Coronary artery (tissue), 2 donors: ENCODE data around the gene RESF1.

Experiments used
- DNase-seq: peaks from one replicate; pipeline ENCODE4 v3.0.0-alpha.2; 2017; ENCODE audit warnings: low spot score
- H3K27ac ChIP-seq, 2 donors: fragments of 200-600 bp; sonication (generic); one replicate each; pipeline ENCODE4 v1.5.1; 2016 to 2019
- H3K4me3 ChIP-seq: fragments of 200-600 bp; sonication (generic); 2 replicates; pipeline ENCODE4 v1.5.1; 2016; ENCODE audit warnings: mild to moderate bottlenecking, moderate library complexity
- TF ChIP-seq, protein P1 (sequence below): fragments of 200-600 bp; sonication (generic); IDR thresholded peaks from one replicate; pipeline ENCODE4 v1.5.1; 2019; ENCODE audit warnings: antibody characterized with exemption

RESF1 gene

DNA sequence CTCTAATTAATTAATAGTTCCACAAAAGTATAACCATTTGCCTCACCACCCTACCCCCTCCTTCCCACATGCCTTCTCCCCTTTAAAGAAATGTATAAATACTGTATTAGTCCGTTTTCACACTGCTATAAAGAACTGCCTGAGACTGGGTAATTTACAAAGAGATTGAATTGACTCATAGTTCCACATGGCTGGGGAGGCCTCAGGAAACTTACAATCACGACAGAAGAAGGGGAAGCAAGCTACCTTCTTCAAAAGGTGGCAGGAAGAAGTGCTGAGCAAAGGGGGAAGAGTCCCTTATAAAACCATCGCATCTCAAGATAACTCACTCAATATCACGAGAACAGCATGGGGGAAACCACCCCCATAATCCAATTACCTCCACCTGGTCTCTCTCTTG is 8.2 kb upstream of the RESF1 start:
- DNase-seq, result no peak
- Histone ChIP-seq H3K4me3 (no peak overlapping the region), H3K27ac (no peak overlapping the region)
- TF ChIP-seq, protein P1, sequence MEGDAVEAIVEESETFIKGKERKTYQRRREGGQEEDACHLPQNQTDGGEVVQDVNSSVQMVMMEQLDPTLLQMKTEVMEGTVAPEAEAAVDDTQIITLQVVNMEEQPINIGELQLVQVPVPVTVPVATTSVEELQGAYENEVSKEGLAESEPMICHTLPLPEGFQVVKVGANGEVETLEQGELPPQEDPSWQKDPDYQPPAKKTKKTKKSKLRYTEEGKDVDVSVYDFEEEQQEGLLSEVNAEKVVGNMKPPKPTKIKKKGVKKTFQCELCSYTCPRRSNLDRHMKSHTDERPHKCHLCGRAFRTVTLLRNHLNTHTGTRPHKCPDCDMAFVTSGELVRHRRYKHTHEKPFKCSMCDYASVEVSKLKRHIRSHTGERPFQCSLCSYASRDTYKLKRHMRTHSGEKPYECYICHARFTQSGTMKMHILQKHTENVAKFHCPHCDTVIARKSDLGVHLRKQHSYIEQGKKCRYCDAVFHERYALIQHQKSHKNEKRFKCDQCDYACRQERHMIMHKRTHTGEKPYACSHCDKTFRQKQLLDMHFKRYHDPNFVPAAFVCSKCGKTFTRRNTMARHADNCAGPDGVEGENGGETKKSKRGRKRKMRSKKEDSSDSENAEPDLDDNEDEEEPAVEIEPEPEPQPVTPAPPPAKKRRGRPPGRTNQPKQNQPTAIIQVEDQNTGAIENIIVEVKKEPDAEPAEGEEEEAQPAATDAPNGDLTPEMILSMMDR, result no peak

DNA sequence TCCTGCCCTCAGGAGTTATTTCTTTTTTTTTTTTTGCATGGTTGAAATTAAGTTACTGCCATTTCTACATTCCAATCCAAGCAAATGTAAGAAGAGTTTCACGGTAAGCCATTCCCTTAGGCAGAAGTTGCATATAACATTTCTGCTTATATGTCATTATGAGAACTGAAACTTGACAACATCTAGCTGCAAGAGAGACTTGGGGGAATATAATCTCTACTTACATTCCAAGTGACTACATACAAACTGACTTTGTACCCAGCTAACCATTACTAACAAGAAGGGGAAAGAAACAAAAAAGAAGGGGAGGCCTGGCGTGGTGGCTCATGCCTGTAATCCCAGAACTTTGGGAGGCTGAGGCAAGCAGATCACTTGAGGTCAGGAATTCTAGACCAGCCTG is 7.3 kb upstream of the RESF1 start:
- DNase-seq, result no peak
- TF ChIP-seq, protein P1, result no peak
- H3K27ac ChIP-seq, result no peak overlapping the region
- H3K4me3 ChIP-seq, result no peak overlapping the region

DNA sequence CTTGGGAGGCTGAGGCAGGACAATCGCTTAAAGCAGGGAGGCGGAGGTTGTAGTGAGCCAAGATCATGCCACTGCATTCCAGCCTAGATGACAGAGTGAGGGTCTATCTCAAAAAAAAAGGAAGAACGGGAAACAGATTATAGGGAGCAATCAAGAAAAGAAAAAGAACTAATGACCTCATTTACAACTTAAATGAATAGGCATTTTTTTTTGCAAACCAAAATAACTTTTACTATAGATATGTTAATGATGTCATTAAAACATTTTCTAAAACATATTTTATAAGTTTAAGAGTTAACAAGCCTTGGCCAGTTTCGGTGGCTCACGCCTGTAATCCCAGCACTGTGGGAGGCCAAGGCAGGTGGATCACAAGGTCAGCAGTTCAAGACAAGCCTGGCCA is 6.8 kb upstream of the RESF1 start:
- no peak overlapping the region for H3K27ac ChIP-seq
- TF ChIP-seq, protein P1, result no peak
- DNase-seq, result no peak
- no peak overlapping the region for H3K4me3 ChIP-seq

DNA sequence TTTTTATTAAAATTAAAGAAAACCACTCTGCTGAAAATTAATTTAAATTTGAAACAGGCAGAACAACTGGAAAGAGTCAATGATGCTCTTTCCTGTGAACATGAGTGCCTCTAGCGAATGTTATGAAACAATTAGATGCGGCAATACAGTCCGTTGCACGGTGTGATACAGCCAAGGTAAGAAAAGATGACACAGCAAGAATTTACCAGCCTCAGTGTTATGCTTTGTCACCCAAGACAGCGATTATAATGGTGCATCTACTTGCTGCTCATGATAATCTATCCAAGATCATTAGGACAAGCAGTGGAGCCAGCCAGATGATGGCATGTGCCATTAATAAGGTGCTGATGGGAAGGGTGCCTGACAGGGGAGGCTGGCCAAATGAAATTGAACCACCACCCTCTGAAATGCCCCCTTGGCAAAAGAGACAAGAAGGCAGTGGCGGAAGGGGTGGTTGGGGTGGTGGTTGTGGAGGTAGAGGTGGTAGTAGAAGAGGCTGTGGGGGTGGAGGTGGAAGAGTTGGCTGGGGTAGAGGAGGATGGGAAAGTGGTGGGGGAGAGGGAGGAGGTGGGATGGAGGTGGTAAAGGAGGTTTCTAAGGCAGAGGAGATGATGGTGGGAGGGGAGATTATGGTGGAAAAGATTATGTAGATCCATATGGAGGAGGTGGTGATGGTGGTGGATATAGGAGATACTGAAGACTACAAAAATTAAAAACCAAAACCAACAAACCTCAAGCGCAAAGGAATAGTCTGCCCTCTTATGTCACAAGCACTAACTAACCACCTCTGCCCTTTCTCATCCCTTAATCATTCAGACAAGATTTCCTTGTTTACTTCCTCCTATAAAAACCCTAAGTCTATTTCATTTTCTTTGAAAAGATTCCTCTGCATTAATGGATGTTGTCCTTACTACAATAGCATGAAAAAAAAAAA is 4.0 kb upstream of the RESF1 start:
- no peak overlapping the region for H3K4me3 ChIP-seq

DNA sequence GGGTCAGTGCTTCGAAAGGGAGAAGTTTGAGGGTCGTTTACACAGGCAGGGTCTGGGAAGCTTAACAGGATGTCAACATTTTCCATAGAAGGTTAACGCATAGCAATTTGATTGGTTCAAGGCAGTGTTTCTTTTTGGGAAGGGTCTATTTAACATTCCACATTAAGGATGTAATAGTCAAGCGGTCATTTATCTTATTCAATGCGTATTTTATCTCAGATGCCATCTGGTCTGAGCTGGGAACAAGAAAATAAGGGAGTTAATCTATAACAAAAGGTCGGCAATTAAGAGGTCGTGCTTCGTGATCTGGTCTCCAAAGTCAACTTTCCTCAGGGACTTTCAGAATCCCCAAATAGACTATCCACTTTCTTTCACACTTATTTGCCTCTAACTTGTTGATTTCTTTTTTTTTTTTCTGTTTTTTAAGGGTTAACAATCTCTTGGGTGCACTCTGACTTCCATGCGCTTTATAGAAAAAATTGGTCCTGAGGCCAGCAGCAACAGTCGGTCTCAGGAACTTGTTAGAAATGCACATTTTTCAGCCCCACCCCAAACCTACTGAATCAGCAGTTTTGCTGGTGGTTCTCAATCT is 550 bp upstream of the RESF1 start:
- TF ChIP-seq, protein P1, result no peak
- no peak for DNase-seq

More for the DNA sequence above, 4.0 kb upstream of the RESF1 start:
- no peak for DNase-seq
- H3K27ac ChIP-seq, result no peak overlapping the region
- TF ChIP-seq, protein P1, result no peak

DNA sequence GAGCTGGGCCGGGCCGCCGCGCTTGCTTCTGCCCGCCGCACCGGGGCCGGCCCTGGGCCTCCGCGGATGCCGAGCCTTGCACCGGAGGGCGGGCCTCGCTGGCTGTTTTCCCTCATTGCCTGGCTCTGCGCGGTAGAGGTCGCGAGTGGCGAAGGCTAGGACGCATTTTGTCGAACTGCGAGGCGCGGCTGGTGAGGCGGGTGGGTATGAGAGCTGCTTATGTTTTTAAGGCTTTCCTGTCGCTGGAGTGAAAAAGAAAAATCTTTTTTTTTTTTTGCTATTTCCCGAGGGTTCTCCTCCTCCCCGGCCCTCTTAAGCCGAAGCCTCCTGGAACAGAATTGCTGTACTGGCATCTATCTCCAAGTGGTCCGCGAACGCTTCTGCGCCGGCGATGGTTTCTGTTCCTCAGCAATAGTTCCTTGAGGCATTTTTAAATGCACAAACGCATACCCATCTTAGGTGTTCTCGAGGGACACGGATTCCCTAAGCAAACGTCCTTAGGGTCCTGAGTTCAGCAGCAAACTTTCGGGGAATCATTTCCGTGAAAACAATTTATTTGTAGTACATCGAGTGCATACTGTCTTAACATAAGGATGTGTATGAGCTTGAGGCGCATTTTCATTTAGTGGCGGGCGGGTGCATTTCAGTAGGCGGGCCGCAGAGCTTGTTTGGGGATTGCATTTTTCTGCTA is 631 bp downstream of the RESF1 start:
- peak; percentile 82 for DNase-seq
- Histone ChIP-seq H3K27ac (peak overlapping the region; percentile 86 to 98), H3K4me3 (peak overlapping the region; percentile 94)
- TF ChIP-seq, protein P1, result no peak

More for the DNA sequence above, 550 bp upstream of the RESF1 start:
- H3K27ac ChIP-seq, result peak overlapping the region; percentile 86 to 98
- H3K4me3 ChIP-seq, result peak overlapping the region; percentile 94
